CD14-positive monocyte (primary cell): ENCODE measurements around the gene SNAP25. TPM values are rescaled to one million over a fixed set of nuclear protein-coding genes. Genes with fewer than 3 reads are reported as not detected.

Experiments used
- DNase-seq, 3 donors: peaks; one replicate each; pipeline ENCODE4 v3.0.0-alpha.2; 2011 to 2022
- H2AFZ ChIP-seq: 2 replicates; pipeline ENCODE4 v1.6.0; 2012; ENCODE audit warnings: mild to moderate bottlenecking, low read depth, low read length, inconsistent platforms; ENCODE audit not compliant: insufficient read depth, poor library complexity, severe bottlenecking
- H3K27ac ChIP-seq, 2 donors: 1 replicate in 1 of 2; 2 replicates in 1 of 2; pipeline ENCODE4 v1.5.1; 2012 to 2013; ENCODE audit warnings: low read length in 2 of 2, control low read depth in 1 of 2, inconsistent platforms in 1 of 2, low read depth in 1 of 2, mild to moderate bottlenecking in 1 of 2
- H3K27me3 ChIP-seq, 2 donors: one replicate each; pipeline versions ENCODE4 v1.6.0 to v1.6.1; 2011 to 2013; ENCODE audit warnings: low read length in 2 of 2; ENCODE audit not compliant: control insufficient read depth in 2 of 2, insufficient read depth in 2 of 2
- H3K36me3 ChIP-seq, 2 donors: replicated peaks in 1 of 2; 1 replicate in 1 of 2; 2 replicates in 1 of 2; pipeline versions ENCODE4 v1.5.1 to v1.6.1; 2012 to 2013; ENCODE audit warnings: low read length in 2 of 2, control low read depth in 1 of 2, inconsistent platforms in 1 of 2, mild to moderate bottlenecking in 1 of 2; ENCODE audit not compliant: insufficient read depth in 2 of 2, control insufficient read depth in 1 of 2
- H3K4me1 ChIP-seq, 2 donors: 1 replicate in 1 of 2; 2 replicates in 1 of 2; pipeline versions ENCODE4 v1.5.1 to v1.6.1; 2012 to 2013; ENCODE audit warnings: low read length in 2 of 2, control low read depth in 1 of 2, inconsistent platforms in 1 of 2, mild to moderate bottlenecking in 1 of 2, moderate library complexity in 1 of 2; ENCODE audit not compliant: insufficient read depth in 2 of 2, control insufficient read depth in 1 of 2
- H3K4me2 ChIP-seq: replicated peaks from 2 replicates; pipeline ENCODE3; 2012; ENCODE audit warnings: low read length, moderate library complexity, mild to moderate bottlenecking; ENCODE audit not compliant: poor library complexity, severe bottlenecking; ENCODE audit errors: extremely low read depth
- H3K4me3 ChIP-seq, 3 experiments: fragments of 200-600 bp in 1 of 3; sonication (generic) in 1 of 3; replicated peaks in 1 of 3; 1 replicate in 2 of 3; 2 replicates in 1 of 3; pipeline ENCODE4 v1.5.1; 2011 to 2013; ENCODE audit warnings: low read length in 3 of 3, mild to moderate bottlenecking in 3 of 3, control low read depth in 2 of 3, low read depth in 2 of 3, inconsistent platforms in 1 of 3, moderate library complexity in 1 of 3
- H3K79me2 ChIP-seq: 2 replicates; pipeline ENCODE4 v1.6.0; 2012; ENCODE audit warnings: mild to moderate bottlenecking, control low read depth, inconsistent platforms, low read length, moderate library complexity; ENCODE audit not compliant: insufficient read depth
- H3K9ac ChIP-seq: 2 replicates; pipeline ENCODE4 v1.6.0; 2017; ENCODE audit warnings: low read length, mild to moderate bottlenecking; ENCODE audit not compliant: insufficient read depth, poor library complexity, severe bottlenecking
- H3K9me3 ChIP-seq, 2 donors: replicated peaks in 1 of 2; 1 replicate in 1 of 2; 2 replicates in 1 of 2; pipeline versions ENCODE4 v1.5.1 to v1.6.1; 2012 to 2013; ENCODE audit warnings: low read length in 2 of 2, control low read depth in 1 of 2; ENCODE audit not compliant: control insufficient read depth in 1 of 2, insufficient read depth in 1 of 2
- H4K20me1 ChIP-seq: 2 replicates; pipeline ENCODE4 v1.6.0; 2012; ENCODE audit warnings: mild to moderate bottlenecking, low read length, control low read depth, moderate library complexity; ENCODE audit not compliant: insufficient read depth
- H3K27ac Mint-ChIP-seq, 7 donors: one replicate each; pipeline ENCODE4 v1.8.0; 2020; ENCODE audit warnings: mild to moderate bottlenecking in 7 of 7, mixed read lengths in 7 of 7, moderate library complexity in 6 of 7, inconsistent platforms in 2 of 7
- H3K27me3 Mint-ChIP-seq, 3 donors: one replicate each; pipeline ENCODE4 v1.8.0; 2021 to 2022; ENCODE audit warnings: low read depth in 3 of 3, mild to moderate bottlenecking in 3 of 3, mixed read lengths in 3 of 3, moderate library complexity in 3 of 3, inconsistent platforms in 1 of 3
- H3K36me3 Mint-ChIP-seq, 2 donors: one replicate each; pipeline ENCODE4 v1.8.0; 2020; ENCODE audit warnings: mixed read lengths in 2 of 2, inconsistent platforms in 1 of 2, mild to moderate bottlenecking in 1 of 2
- H3K4me1 Mint-ChIP-seq: one replicate; pipeline ENCODE4 v1.8.0; 2020; ENCODE audit warnings: mild to moderate bottlenecking, mixed read lengths
- H3K4me3 Mint-ChIP-seq, 2 donors: one replicate each; pipeline ENCODE4 v1.8.0; 2020; ENCODE audit warnings: mild to moderate bottlenecking in 2 of 2, mixed read lengths in 2 of 2, moderate library complexity in 1 of 2
- H3K9me3 Mint-ChIP-seq, 7 donors: one replicate each; pipeline ENCODE4 v1.8.0; 2020 to 2022; ENCODE audit warnings: mixed read lengths in 7 of 7, mild to moderate bottlenecking in 6 of 7, moderate library complexity in 6 of 7, inconsistent platforms in 2 of 7
- CTCF ChIP-seq: fragments of 200-600 bp; IDR thresholded peaks from one replicate; pipeline ENCODE4 v1.8.0; 2022; ENCODE audit warnings: antibody characterized with exemption, mild to moderate bottlenecking
- WGBS: methylation state at CpG from one replicate; pipeline ENCODE4 v1.1.5; 2013; ENCODE audit warnings: missing lambda C conversion rate; ENCODE audit not compliant: insufficient coverage; 5-methylcytosine and 5-hydroxymethylcytosine counted together
- intact Hi-C, 2 donors: fragments of 100-400 bp; cut with micrococcal nuclease; formaldehyde crosslinking; loops; one replicate each; pipeline versions ENCODE4 v1.15.0 to v1.15.1; 2023
- polyA plus RNA-seq, 3 donors: library from polyadenylated mRNA; depleted of rRNA in 1 of 3; unstranded in 2 of 3; stranded (reverse) in 1 of 3; fragments of 300-500 nt in 2 of 3; fragments of >200 nt in 1 of 3; fragmentation: Illumina TruSeq in 2 of 3; gene quantifications; 1 replicate in 2 of 3; 2 replicates in 1 of 3; pipeline ENCODE4 v1.2.3, GENCODE V29; 2012 to 2021

SNAP25 gene
- polyA plus RNA-seq, 3 donors, result not detected

DNA sequence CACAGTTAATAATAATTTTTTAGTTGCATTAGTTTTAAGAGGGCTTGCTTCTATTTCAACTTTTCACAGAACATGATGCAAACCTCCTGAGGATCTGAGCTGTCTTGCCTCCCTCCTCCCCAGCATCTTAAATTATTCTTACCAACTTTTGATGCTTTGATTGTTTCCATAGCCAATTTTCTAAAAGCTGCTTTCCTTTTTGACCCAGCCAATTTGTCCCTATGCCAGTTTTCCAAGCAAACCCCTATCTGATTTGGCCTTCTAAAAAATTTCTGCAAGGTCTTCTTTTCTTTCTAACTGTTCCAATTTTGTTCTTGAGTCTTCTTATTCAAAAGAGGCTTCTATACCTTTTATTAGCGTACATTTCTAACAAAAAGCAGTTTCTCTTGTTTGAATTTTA is 26.5 kb upstream of the SNAP25 start:
- Mint-ChIP-seq H3K4me1 (no peaks in the 10 kb centered on the region), H3K9me3 (peaks cover 4 to 13% (median 9%) of the 10 kb centered on the region in 7 donors), H3K27ac (no peak overlapping the region), H3K27me3 (peaks cover 0 to 4% (median 2%) of the 10 kb centered on the region in 3 donors), H3K4me3 (no peak overlapping the region), H3K36me3 (no peaks in the 10 kb centered on the region)
- Histone ChIP-seq H3K79me2 (no peaks in the 10 kb centered on the region), H4K20me1 (no peaks in the 10 kb centered on the region), H3K4me2 (no peak overlapping the region), H3K27me3 (no peaks in the 10 kb centered on the region), H3K4me3 (no peak overlapping the region), H3K36me3 (no peaks in the 10 kb centered on the region), H3K9ac (no peak overlapping the region), H2AFZ (no peak overlapping the region), H3K4me1 (no peaks in the 10 kb centered on the region), H3K9me3 (peaks cover 3 to 6% of the 10 kb centered on the region in 2 donors), H3K27ac (no peak overlapping the region)
- no peak for TF ChIP-seq CTCF
- intact Hi-C loops, result no loop called here
- no CpG with 5 or more reads among the region's 1 CpG for WGBS
- DNase-seq, result no peak

- Histone ChIP-seq H2AFZ (no peak overlapping the region), H3K4me3 (no peak overlapping the region), H3K4me2 (no peak overlapping the region), H4K20me1 (no peaks in the 10 kb centered on the region), H3K36me3 (no peaks in the 10 kb centered on the region), H3K79me2 (no peaks in the 10 kb centered on the region), H3K9ac (no peak overlapping the region), H3K27ac (no peak overlapping the region), H3K9me3 (no peaks in the 10 kb centered on the region), H3K27me3 (no peaks in the 10 kb centered on the region), H3K4me1 (no peaks in the 10 kb centered on the region)
- WGBS, result 89% methylated on average over 2 of the region's 2 CpGs
- peaks cover 0 to 4% (median 2%) of the 10 kb centered on the region in 3 donors for H3K27me3 Mint-ChIP-seq
- intact Hi-C loops, result no loop called here
- H3K4me1 Mint-ChIP-seq, result no peaks in the 10 kb centered on the region
- DNase-seq, result no peak
- H3K4me3 Mint-ChIP-seq, result no peak overlapping the region
- H3K27ac Mint-ChIP-seq, result no peak overlapping the region
- no peaks in the 10 kb centered on the region for H3K36me3 Mint-ChIP-seq
- no peak for TF ChIP-seq CTCF
- H3K9me3 Mint-ChIP-seq, result peaks cover 2 to 7% (median 5%) of the 10 kb centered on the region in 7 donors
These were observed 24.5 kb upstream of the SNAP25 start for GRCh38 chr20:10194166-10194565.
